Smooth muscle cell (in vitro differentiated cells): ENCODE results near the gene BRINP2. TPM values are rescaled to one million over a fixed set of nuclear protein-coding genes. Genes with fewer than 3 reads are reported as not detected.

Experiments used
- DNase-seq: peaks from one replicate; lab custom pipeline; 2025; ENCODE audit not compliant: unreplicated experiment; lab: John Stamatoyannopoulos, UW
- H2AFZ ChIP-seq: fragments of 200-600 bp; sonication (generic); 2 replicates; pipeline ENCODE4 v1.6.0; 2016; ENCODE audit warnings: antibody characterized with exemption, low read depth, mild to moderate bottlenecking
- H3F3A ChIP-seq: fragments of 200-600 bp; sonication (generic); 2 replicates; pipeline ENCODE4 v1.6.0; 2017; ENCODE audit warnings: antibody characterized with exemption, low read depth
- H3K27ac ChIP-seq: fragments of 200-600 bp; sonication (generic); 2 replicates; pipeline ENCODE4 v1.5.1; 2016; ENCODE audit warnings: low read depth, mild to moderate bottlenecking
- H3K27me3 ChIP-seq: fragments of 200-600 bp; sonication (generic); 2 replicates; pipeline ENCODE4 v1.6.1; 2016; ENCODE audit warnings: low read depth, mild to moderate bottlenecking
- H3K36me3 ChIP-seq: fragments of 200-600 bp; sonication (generic); 2 replicates; pipeline ENCODE4 v1.5.1; 2016; ENCODE audit warnings: low read depth
- H3K4me1 ChIP-seq: fragments of 200-600 bp; sonication (generic); 2 replicates; pipeline ENCODE4 v1.5.1; 2016; ENCODE audit warnings: low read depth
- H3K4me2 ChIP-seq: fragments of 200-600 bp; sonication (generic); 2 replicates; pipeline ENCODE4 v1.6.0; 2016; ENCODE audit warnings: mild to moderate bottlenecking
- H3K4me3 ChIP-seq: fragments of 200-600 bp; sonication (generic); 2 replicates; pipeline ENCODE4 v1.5.1; 2016; ENCODE audit warnings: mild to moderate bottlenecking
- H3K79me2 ChIP-seq: fragments of 200-600 bp; sonication (generic); 2 replicates; pipeline ENCODE4 v1.6.0; 2016; ENCODE audit warnings: low read depth, mild to moderate bottlenecking
- H3K9ac ChIP-seq: fragments of 200-600 bp; sonication (generic); 2 replicates; pipeline ENCODE4 v1.6.0; 2016; ENCODE audit warnings: low read depth
- H3K9me3 ChIP-seq: fragments of 200-600 bp; sonication (generic); replicated peaks from 2 replicates; pipeline ENCODE4 v1.5.1; 2016; ENCODE audit warnings: low read depth
- H4K20me1 ChIP-seq: fragments of 200-600 bp; sonication (generic); 2 replicates; pipeline ENCODE4 v1.6.0; 2016; ENCODE audit warnings: low read depth
- WGBS: methylation state at CpG from one replicate; pipeline ENCODE4 v1.1.7; 2016; ENCODE audit warnings: low lambda C conversion rate; 5-methylcytosine and 5-hydroxymethylcytosine counted together
- polyA plus RNA-seq: library from polyadenylated mRNA; unstranded; fragments of >200 nt; fragmentation: Nextera tagmentation; extraction: Ambion mirVana; gene quantifications from 2 replicates; pipeline ENCODE4 v1.2.1, GENCODE V29; 2016
- total RNA-seq: library from RNA; depleted of rRNA; stranded (reverse); fragments of >200 nt; gene quantifications from 2 replicates; pipeline ENCODE4 v1.2.3, GENCODE V29; 2014
- TF ChIP-seq, protein P1 (sequence below): fragments of 200-600 bp; sonication (generic); IDR thresholded peaks from 2 replicates; pipeline ENCODE4 v1.5.1; 2017; ENCODE audit warnings: borderline replicate concordance, mild to moderate bottlenecking, antibody characterized with exemption; ENCODE audit not compliant: insufficient read depth, poor library complexity, severe bottlenecking

The BRINP2 gene
- total and polyA plus RNA-seq, 2 experiments from 2014 or later, result not detected

GRCh38 chr1:177183836-177184235, 13.1 kb downstream of the BRINP2 start:
- TF ChIP-seq, protein P1, sequence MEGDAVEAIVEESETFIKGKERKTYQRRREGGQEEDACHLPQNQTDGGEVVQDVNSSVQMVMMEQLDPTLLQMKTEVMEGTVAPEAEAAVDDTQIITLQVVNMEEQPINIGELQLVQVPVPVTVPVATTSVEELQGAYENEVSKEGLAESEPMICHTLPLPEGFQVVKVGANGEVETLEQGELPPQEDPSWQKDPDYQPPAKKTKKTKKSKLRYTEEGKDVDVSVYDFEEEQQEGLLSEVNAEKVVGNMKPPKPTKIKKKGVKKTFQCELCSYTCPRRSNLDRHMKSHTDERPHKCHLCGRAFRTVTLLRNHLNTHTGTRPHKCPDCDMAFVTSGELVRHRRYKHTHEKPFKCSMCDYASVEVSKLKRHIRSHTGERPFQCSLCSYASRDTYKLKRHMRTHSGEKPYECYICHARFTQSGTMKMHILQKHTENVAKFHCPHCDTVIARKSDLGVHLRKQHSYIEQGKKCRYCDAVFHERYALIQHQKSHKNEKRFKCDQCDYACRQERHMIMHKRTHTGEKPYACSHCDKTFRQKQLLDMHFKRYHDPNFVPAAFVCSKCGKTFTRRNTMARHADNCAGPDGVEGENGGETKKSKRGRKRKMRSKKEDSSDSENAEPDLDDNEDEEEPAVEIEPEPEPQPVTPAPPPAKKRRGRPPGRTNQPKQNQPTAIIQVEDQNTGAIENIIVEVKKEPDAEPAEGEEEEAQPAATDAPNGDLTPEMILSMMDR, result no peak
- H3K79me2 ChIP-seq, result no peaks in the 10 kb centered on the region
- H3F3A ChIP-seq, result no peaks in the 10 kb centered on the region
- 88% methylated on average over 2 of the region's 2 CpGs for WGBS
- no peak overlapping the region for H3K4me2 ChIP-seq
- H3K4me3 ChIP-seq, result no peak overlapping the region
- DNase-seq, result no peak
- peaks cover 53% of the 10 kb centered on the region for H3K27me3 ChIP-seq
- H3K27ac ChIP-seq, result no peak overlapping the region
- peaks cover 5% of the 10 kb centered on the region for H3K4me1 ChIP-seq
- no peak overlapping the region for H3K9ac ChIP-seq
- H3K9me3 ChIP-seq, result no peaks in the 10 kb centered on the region
- H3K36me3 ChIP-seq, result no peaks in the 10 kb centered on the region
- no peak overlapping the region for H2AFZ ChIP-seq
- H4K20me1 ChIP-seq, result no peaks in the 10 kb centered on the region

DNA sequence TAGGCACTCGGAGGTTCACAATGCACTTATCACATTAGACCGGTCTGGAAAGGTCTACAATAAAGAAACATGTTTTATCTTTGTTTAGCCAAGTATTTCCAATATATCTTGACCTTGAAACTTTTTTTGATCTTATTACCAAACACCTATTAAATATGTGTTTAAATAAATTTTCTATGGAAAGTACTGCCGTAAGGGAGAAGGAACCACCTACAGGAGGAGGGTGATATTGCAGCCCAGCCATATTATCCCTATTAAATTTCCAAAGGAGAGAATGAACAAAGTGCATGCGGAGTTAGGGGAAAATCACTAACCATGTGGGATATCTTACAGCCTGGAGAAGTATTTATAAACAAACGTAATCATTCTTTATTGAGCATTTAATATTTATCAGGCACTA, 14.5 kb downstream of the BRINP2 start:
- Histone ChIP-seq H2AFZ (no peak overlapping the region), H3K27ac (no peak overlapping the region), H3F3A (no peaks in the 10 kb centered on the region), H3K9ac (no peak overlapping the region), H3K79me2 (no peaks in the 10 kb centered on the region), H3K36me3 (no peaks in the 10 kb centered on the region), H3K4me1 (peaks cover 5% of the 10 kb centered on the region), H3K27me3 (peaks cover 40% of the 10 kb centered on the region), H4K20me1 (no peaks in the 10 kb centered on the region), H3K4me2 (no peak overlapping the region), H3K4me3 (no peak overlapping the region), H3K9me3 (no peaks in the 10 kb centered on the region)
- no peak for DNase-seq
- 68% methylated on average over 5 of the region's 5 CpGs for WGBS
- TF ChIP-seq, protein P1, result peak; percentile 46

GRCh38 chr1:177186639-177187038, 15.9 kb downstream of the BRINP2 start:
- H4K20me1 ChIP-seq, result no peaks in the 10 kb centered on the region
- H3K9me3 ChIP-seq, result no peaks in the 10 kb centered on the region
- H3K4me3 ChIP-seq, result no peak overlapping the region
- WGBS, result 94% methylated on average over 2 of the region's 2 CpGs
- no peak overlapping the region for H2AFZ ChIP-seq
- H3K4me1 ChIP-seq, result no peaks in the 10 kb centered on the region
- no peak overlapping the region for H3K9ac ChIP-seq
- DNase-seq, result no peak
- H3K79me2 ChIP-seq, result no peaks in the 10 kb centered on the region
- no peak overlapping the region for H3K27ac ChIP-seq
- H3K27me3 ChIP-seq, result peaks cover 25% of the 10 kb centered on the region
- TF ChIP-seq, protein P1, result no peak
- no peaks in the 10 kb centered on the region for H3F3A ChIP-seq
- H3K36me3 ChIP-seq, result no peaks in the 10 kb centered on the region
- H3K4me2 ChIP-seq, result no peak overlapping the region

DNA sequence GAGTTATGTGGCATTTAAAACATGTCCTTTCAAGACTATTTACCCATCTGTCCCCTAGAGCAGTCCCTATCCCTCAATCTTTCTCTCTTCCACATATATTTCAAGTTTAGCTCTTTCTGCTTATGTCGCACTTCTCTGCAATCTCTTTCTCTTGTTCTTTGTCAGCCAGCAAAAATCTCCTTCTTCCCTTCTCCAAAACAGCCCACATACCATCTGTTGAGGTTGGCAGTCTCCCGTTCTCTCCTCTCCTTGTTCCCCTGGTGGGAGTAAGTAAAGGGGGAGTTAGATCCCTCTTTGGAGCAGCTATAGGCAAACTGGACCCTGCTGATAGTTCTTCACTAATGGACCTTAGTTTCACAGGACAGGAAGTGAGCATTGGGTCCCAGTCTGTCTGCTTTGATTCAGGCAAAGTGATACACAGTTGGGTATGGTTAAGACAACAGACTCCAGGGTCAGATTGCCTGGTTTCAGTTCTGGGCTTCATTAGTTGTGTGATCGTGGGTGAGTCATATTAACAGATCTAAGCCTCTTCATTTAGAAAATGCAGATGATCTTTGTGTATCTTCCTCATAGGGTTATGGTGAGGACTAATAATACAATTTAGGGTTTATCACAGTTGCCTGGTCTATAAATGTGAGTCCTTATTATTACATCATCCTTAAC, 19.7 kb downstream of the BRINP2 start:
- DNase-seq, result no peak
- 82% methylated on average over 3 of the region's 3 CpGs for WGBS
- Histone ChIP-seq H3K4me1 (no peaks in the 10 kb centered on the region), H4K20me1 (no peaks in the 10 kb centered on the region), H3K9ac (no peak overlapping the region), H3K9me3 (no peaks in the 10 kb centered on the region), H3K27me3 (peaks cover 29% of the 10 kb centered on the region), H3K4me2 (no peak overlapping the region), H2AFZ (no peak overlapping the region), H3K4me3 (no peak overlapping the region), H3K79me2 (no peaks in the 10 kb centered on the region), H3K36me3 (no peaks in the 10 kb centered on the region), H3F3A (no peaks in the 10 kb centered on the region), H3K27ac (no peak overlapping the region)
- TF ChIP-seq, protein P1, result no peak
